OCI-LY1 (cell line): ENCODE data around the gene TMEM242.

Experiments used
- H2AFZ ChIP-seq: fragments of 200-600 bp; sonication (generic), shearing (Covaris generic); 2 replicates; pipeline ENCODE4 v1.6.0; 2014; ENCODE audit warnings: antibody characterized with exemption, mild to moderate bottlenecking, low read length
- H3F3A ChIP-seq: fragments of 200-600 bp; sonication (generic), shearing (Covaris generic); 2 replicates; pipeline ENCODE4 v1.6.0; 2014; ENCODE audit warnings: mild to moderate bottlenecking, antibody characterized with exemption, low read length, moderate library complexity; ENCODE audit not compliant: insufficient read depth
- H3K27ac ChIP-seq: fragments of 200-600 bp; sonication (generic); 2 replicates; pipeline ENCODE4 v1.5.1; 2014; ENCODE audit warnings: low read length, mixed run types, mild to moderate bottlenecking, low read depth; ENCODE audit not compliant: poor library complexity, severe bottlenecking
- H3K27me3 ChIP-seq: fragments of 200-600 bp; sonication (generic); 2 replicates; pipeline ENCODE4 v1.6.0; 2014; ENCODE audit warnings: antibody characterized with exemption, mild to moderate bottlenecking, low read length, moderate library complexity; ENCODE audit not compliant: insufficient read depth
- H3K36me3 ChIP-seq: fragments of 200-600 bp; sonication (generic); 2 replicates; pipeline ENCODE4 v1.6.1; 2014; ENCODE audit warnings: mild to moderate bottlenecking, antibody characterized with exemption, low read length, moderate library complexity, mixed read lengths; ENCODE audit not compliant: insufficient read depth
- H3K4me1 ChIP-seq: fragments of 200-600 bp; sonication (generic); 2 replicates; pipeline ENCODE4 v1.5.1; 2014; ENCODE audit warnings: mild to moderate bottlenecking, low read length, moderate library complexity; ENCODE audit not compliant: insufficient read depth, severe bottlenecking
- H3K4me2 ChIP-seq: fragments of 200-600 bp; sonication (generic), shearing (Covaris generic); 2 replicates; pipeline ENCODE4 v1.6.1; 2014; ENCODE audit warnings: low read length
- H3K4me3 ChIP-seq: fragments of 200-600 bp; sonication (generic); 2 replicates; pipeline ENCODE4 v1.5.1; 2014; ENCODE audit warnings: low read length, low read depth, mild to moderate bottlenecking, mixed read lengths; ENCODE audit not compliant: poor library complexity, severe bottlenecking
- H3K79me2 ChIP-seq: fragments of 200-600 bp; shearing (Covaris generic); 2 replicates; pipeline ENCODE4 v1.6.1; 2016; ENCODE audit warnings: mixed run types, low read length, mixed read lengths; ENCODE audit not compliant: insufficient read depth
- H3K9ac ChIP-seq: fragments of 200-600 bp; sonication (generic), shearing (Covaris generic); 2 replicates; pipeline ENCODE4 v1.6.1; 2014; ENCODE audit warnings: mild to moderate bottlenecking, low read length, mixed read lengths
- H3K9me2 ChIP-seq: fragments of 200-600 bp; sonication (generic), shearing (Covaris generic); 2 replicates; pipeline ENCODE4 v1.6.1; 2014; ENCODE audit warnings: low read depth, mild to moderate bottlenecking, low read length, mixed read lengths
- H3K9me3 ChIP-seq: fragments of 200-600 bp; shearing (Covaris generic); 2 replicates; pipeline ENCODE4 v1.6.1; 2014; ENCODE audit warnings: low read length, mixed read lengths
- H4K20me1 ChIP-seq: fragments of 200-600 bp; sonication (generic), shearing (Covaris generic); 2 replicates; pipeline ENCODE4 v1.6.0; 2016; ENCODE audit warnings: mild to moderate bottlenecking, low read length; ENCODE audit not compliant: insufficient read depth
- EZH2 ChIP-seq: fragments of 200-600 bp; sonication (generic), shearing (Covaris generic); IDR thresholded peaks from 2 replicates; pipeline ENCODE4 v1.8.0; 2017; ENCODE audit warnings: borderline replicate concordance, mixed run types, mild to moderate bottlenecking, antibody characterized with exemption, low read length, moderate library complexity, mixed read lengths
- TF ChIP-seq, protein P1 (sequence below): fragments of 200-600 bp; sonication (generic), shearing (Covaris generic); IDR thresholded peaks from 2 replicates; pipeline ENCODE4 v1.5.1; 2017; ENCODE audit warnings: mild to moderate bottlenecking, antibody characterized with exemption, low read length, moderate library complexity, mixed read lengths

The TMEM242 gene

DNA sequence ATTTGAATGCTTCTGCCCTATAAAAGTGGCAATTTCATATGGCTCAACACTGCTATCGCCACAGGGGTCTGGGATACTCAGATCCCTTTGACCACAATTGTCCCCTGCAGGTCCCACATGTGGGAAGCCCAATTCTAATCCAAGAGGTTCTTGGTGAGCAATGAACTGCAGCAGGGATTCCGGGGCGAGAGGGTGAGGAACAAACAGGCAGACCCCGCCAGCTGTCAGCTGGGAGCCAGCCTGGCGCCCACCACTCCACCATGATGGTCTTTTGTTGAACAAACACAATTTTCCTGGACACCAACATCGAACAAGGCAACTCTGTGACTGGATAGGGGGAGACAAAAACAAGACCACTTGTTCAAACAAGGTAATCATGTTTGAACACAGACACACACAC lies 80.5 kb downstream of the TMEM242 start:
- H3F3A ChIP-seq = no peaks in the 10 kb centered on the region
- no peak overlapping the region for H3K27ac ChIP-seq
- no peak overlapping the region for H3K4me2 ChIP-seq
- no peaks in the 10 kb centered on the region for H3K36me3 ChIP-seq
- no peak overlapping the region for H2AFZ ChIP-seq
- H3K9ac ChIP-seq = no peak overlapping the region
- peaks cover 12% of the 10 kb centered on the region; the same call in 1 of the 2 replicates for H3K27me3 ChIP-seq
- no peaks in the 10 kb centered on the region for H3K9me2 ChIP-seq
- H4K20me1 ChIP-seq = no peaks in the 10 kb centered on the region
- H3K4me3 ChIP-seq = no peak overlapping the region
- no peak for TF ChIP-seq EZH2
- TF ChIP-seq, protein P1, sequence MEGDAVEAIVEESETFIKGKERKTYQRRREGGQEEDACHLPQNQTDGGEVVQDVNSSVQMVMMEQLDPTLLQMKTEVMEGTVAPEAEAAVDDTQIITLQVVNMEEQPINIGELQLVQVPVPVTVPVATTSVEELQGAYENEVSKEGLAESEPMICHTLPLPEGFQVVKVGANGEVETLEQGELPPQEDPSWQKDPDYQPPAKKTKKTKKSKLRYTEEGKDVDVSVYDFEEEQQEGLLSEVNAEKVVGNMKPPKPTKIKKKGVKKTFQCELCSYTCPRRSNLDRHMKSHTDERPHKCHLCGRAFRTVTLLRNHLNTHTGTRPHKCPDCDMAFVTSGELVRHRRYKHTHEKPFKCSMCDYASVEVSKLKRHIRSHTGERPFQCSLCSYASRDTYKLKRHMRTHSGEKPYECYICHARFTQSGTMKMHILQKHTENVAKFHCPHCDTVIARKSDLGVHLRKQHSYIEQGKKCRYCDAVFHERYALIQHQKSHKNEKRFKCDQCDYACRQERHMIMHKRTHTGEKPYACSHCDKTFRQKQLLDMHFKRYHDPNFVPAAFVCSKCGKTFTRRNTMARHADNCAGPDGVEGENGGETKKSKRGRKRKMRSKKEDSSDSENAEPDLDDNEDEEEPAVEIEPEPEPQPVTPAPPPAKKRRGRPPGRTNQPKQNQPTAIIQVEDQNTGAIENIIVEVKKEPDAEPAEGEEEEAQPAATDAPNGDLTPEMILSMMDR = no peak
- H3K79me2 ChIP-seq = no peaks in the 10 kb centered on the region
- H3K9me3 ChIP-seq = no peaks in the 10 kb centered on the region
- H3K4me1 ChIP-seq = no peaks in the 10 kb centered on the region

DNA sequence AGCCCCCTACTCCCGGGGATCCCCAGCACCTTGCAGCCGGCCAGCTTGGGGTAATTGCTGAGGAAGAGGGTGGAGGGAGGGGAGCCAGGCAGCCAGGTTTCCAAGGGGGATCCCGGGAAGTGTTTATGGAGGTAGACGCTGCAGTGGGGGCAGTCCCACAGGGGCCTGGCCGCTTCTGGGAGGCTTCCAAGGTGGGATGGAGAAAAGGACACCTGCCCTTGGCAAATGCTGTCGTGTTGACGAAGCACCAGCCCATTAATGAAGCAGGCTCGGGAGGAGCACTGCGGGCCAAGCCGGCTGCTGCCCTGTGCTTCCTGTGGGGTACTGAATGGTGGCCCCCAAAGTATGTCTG lies 82.4 kb downstream of the TMEM242 start:
- TF ChIP-seq, protein P1 = no peak
- no peak for TF ChIP-seq EZH2
- no peak overlapping the region for H3K4me3 ChIP-seq

DNA sequence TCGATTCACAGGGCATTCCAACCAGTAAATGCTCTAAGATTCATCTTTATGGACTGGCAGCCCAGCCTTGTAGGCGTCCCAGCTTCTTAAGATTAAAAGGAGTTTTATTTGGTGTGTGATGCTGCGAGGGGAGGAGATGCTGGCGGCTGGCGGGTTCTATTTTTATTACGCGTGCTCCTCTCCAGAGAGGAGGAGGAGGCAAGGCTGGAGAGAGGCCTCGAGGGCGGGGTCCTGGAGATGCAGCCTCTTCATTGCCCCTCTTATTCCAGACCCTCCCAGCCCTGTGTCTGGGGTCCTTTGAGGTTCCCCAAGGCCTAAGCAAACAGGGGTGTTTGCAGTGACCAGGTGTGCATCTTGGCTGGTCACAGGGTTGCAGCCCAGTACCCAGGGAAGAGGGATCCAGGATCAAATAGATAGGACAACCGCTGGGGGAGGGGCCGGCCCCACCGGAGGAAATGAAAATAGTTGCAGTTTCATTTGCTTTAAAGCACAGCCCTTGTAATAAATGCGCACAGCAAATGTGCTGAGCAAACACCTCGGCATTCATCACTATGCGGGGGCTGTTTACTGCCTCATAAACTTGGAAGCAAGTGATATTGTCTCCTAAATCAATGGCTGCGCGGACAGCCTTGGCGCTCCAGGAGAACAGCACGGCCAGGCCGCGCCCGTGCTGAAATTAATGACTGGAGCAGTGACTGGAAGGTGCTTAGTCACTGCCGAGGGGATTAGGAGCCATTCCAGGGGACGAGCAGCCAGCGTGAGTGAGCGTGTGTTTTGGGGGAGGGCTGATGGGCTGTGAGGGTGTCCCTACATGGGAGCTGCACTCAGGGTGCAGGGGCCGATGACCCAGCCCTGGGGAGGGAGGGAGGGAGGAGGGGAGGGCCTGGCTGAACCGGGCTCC lies 83.0 kb downstream of the TMEM242 start:
- Histone ChIP-seq H3K9ac (no peak overlapping the region), H3K4me1 (no peaks in the 10 kb centered on the region), H3K4me3 (no peak overlapping the region), H3K9me2 (no peaks in the 10 kb centered on the region), H3F3A (no peaks in the 10 kb centered on the region), H3K27me3 (peaks cover 12% of the 10 kb centered on the region; the same call in 1 of the 2 replicates), H3K4me2 (no peak overlapping the region), H3K36me3 (no peaks in the 10 kb centered on the region), H4K20me1 (no peaks in the 10 kb centered on the region), H3K79me2 (no peaks in the 10 kb centered on the region), H3K27ac (no peak overlapping the region), H2AFZ (no peak overlapping the region), H3K9me3 (no peaks in the 10 kb centered on the region)
- no peak for TF ChIP-seq EZH2

More for the DNA sequence above, 82.4 kb downstream of the TMEM242 start:
- Histone ChIP-seq H3K4me1 (no peaks in the 10 kb centered on the region), H2AFZ (no peak overlapping the region), H3K27ac (no peak overlapping the region), H3K9me2 (no peaks in the 10 kb centered on the region), H3K9ac (no peak overlapping the region), H3K4me2 (no peak overlapping the region), H4K20me1 (no peaks in the 10 kb centered on the region), H3K36me3 (no peaks in the 10 kb centered on the region), H3K27me3 (peaks cover 12% of the 10 kb centered on the region; the same call in 1 of the 2 replicates), H3F3A (no peaks in the 10 kb centered on the region), H3K9me3 (no peaks in the 10 kb centered on the region), H3K79me2 (no peaks in the 10 kb centered on the region)
